GM12878 (cell line): ENCODE results near the gene CEACAM21. TPM values are rescaled to one million over a fixed set of nuclear protein-coding genes. Genes with fewer than 3 reads are reported as not detected.
A peak's percentile ranks its signal among the peaks of the same experiment; 100 is the strongest.

Source experiments
- ATAC-seq: fragments of 200-7000 bp; cut with Tn5 transposase; 3 replicates; pipeline ENCODE4 v1.9.1; 2020; ENCODE audit warnings: mild to moderate bottlenecking, moderate library complexity
- BruUV-seq: library from RNA; stranded (reverse); fragments of 400-500 nt; replicated peaks from 2 replicates; lab custom pipeline; 2021; lab: Mats Ljungman, UMichigan
- CTCF ChIA-PET: fragments of 300-600 bp; sonication (Branson Sonifier 250); formaldehyde crosslinking; extraction: SDS; loops from one replicate; lab custom pipeline; 2021; ENCODE audit warnings: inconsistent platforms; lab: Yijun Ruan, JAX
- POLR2A ChIA-PET: fragments of 350-600 bp; formaldehyde crosslinking; extraction: SDS; loops from one replicate; lab custom pipeline; 2021; ENCODE audit warnings: inconsistent platforms; lab: Charles Lee
- RAD21 ChIA-PET: fragments of 300-600 bp; sonication (Branson Sonifier 250); formaldehyde crosslinking; loops from one replicate; lab custom pipeline; 2023; ENCODE audit warnings: antibody characterized with exemption; ENCODE audit not compliant: unreplicated experiment; lab: Charles Lee
- SMC1A ChIA-PET: fragments of 300-600 bp; sonication (Branson Sonifier 250); formaldehyde crosslinking; loops from one replicate; lab custom pipeline; 2023; ENCODE audit not compliant: unreplicated experiment, uncharacterized antibody; lab: Charles Lee
- DNase-seq: peaks from one replicate; pipeline ENCODE4 v3.0.0-alpha.2; 2011; ENCODE audit warnings: low read depth, low spot score
- FAIRE-seq: peaks from 3 replicates; lab custom pipeline; 2011; peaks lifted over from hg19 to GRCh38; lab: Jason Lieb, UNC
- H2AFZ ChIP-seq: 2 replicates; pipeline ENCODE4 v1.6.0; 2011; ENCODE audit warnings: low read depth, low read length, control low read depth; ENCODE audit not compliant: control insufficient read depth
- H3K27ac ChIP-seq: 2 replicates; pipeline ENCODE4 v1.5.1; 2011; ENCODE audit warnings: control low read depth; ENCODE audit not compliant: control insufficient read depth, insufficient read depth
- H3K27me3 ChIP-seq, 2 experiments: replicated peaks in 1 of 2; 2 replicates each; pipeline versions ENCODE4 v1.6.0 to v1.6.1; 2011; ENCODE audit warnings: low read length in 1 of 2; ENCODE audit not compliant: control insufficient read depth in 2 of 2, insufficient read depth in 2 of 2
- H3K36me3 ChIP-seq, 2 experiments: 2 replicates each; pipeline ENCODE4 v1.5.1; 2011; ENCODE audit warnings: low read length in 1 of 2; ENCODE audit not compliant: control insufficient read depth in 2 of 2, insufficient read depth in 2 of 2
- H3K4me1 ChIP-seq: 2 replicates; pipeline ENCODE4 v1.6.1; 2011; ENCODE audit warnings: mild to moderate bottlenecking, low read length, moderate library complexity, mixed read lengths; ENCODE audit not compliant: control insufficient read depth, insufficient read depth
- H3K4me2 ChIP-seq: 2 replicates; pipeline ENCODE4 v1.6.0; 2011; ENCODE audit warnings: control low read depth; ENCODE audit not compliant: control insufficient read depth, insufficient read depth
- H3K4me3 ChIP-seq: fragments of 200-600 bp; sonication (generic); 2 replicates; pipeline ENCODE4 v1.5.1; 2016
- H3K79me2 ChIP-seq: 2 replicates; pipeline ENCODE4 v1.6.0; 2011; ENCODE audit warnings: low read length; ENCODE audit not compliant: control insufficient read depth, insufficient read depth
- H3K9ac ChIP-seq: 2 replicates; pipeline ENCODE4 v1.8.0; 2011; ENCODE audit warnings: low read length, control low read depth, mixed read lengths; ENCODE audit not compliant: control insufficient read depth, insufficient read depth
- H3K9me3 ChIP-seq: replicated peaks from 3 replicates; pipeline ENCODE4 v1.5.1; 2011; ENCODE audit warnings: mild to moderate bottlenecking, low read length; ENCODE audit not compliant: control insufficient read depth, insufficient read depth
- H4K20me1 ChIP-seq: 2 replicates; pipeline ENCODE4 v1.6.0; 2011; ENCODE audit not compliant: control insufficient read depth, insufficient read depth
- CBX3 ChIP-seq: fragments of 200-600 bp; sonication (generic); IDR thresholded peaks from 2 replicates; pipeline ENCODE4 v1.6.1; 2016; ENCODE audit warnings: low read depth, borderline replicate concordance
- CUX1 ChIP-seq: IDR thresholded peaks from 2 replicates; pipeline ENCODE4 v1.6.1; 2012; ENCODE audit warnings: improper control_type of control experiment, low read depth, low read length; ENCODE audit not compliant: insufficient replicate concordance
- EED ChIP-seq: sonication (generic); IDR thresholded peaks from 2 replicates; pipeline ENCODE4 v1.6.1; 2016; ENCODE audit warnings: antibody characterized with exemption, low read depth
- IKZF2 ChIP-seq, 2 experiments: fragments of 450-650 bp; IDR thresholded peaks; 2 replicates each; pipeline ENCODE4 v1.6.1; 2017; ENCODE audit warnings: mild to moderate bottlenecking in 2 of 2, moderate library complexity in 2 of 2
- MAX ChIP-seq: IDR thresholded peaks from 2 replicates; pipeline ENCODE4 v1.6.1; 2012; ENCODE audit warnings: low read depth, low read length, improper control_type of control experiment
- RUNX3 ChIP-seq: IDR thresholded peaks from 2 replicates; pipeline ENCODE4 v1.6.1; 2012; ENCODE audit warnings: low read length, inconsistent platforms
- SMAD5 ChIP-seq: IDR thresholded peaks from 2 replicates; pipeline ENCODE4 v1.6.1; 2016; ENCODE audit warnings: antibody characterized with exemption, low read depth
- YBX1 ChIP-seq: fragments of 450-650 bp; IDR thresholded peaks from 2 replicates; pipeline ENCODE4 v1.6.1; 2016; ENCODE audit warnings: antibody characterized with exemption
- WGBS: methylation state at CpG from one replicate; pipeline ENCODE4 v1.1.6; 2016; ENCODE audit warnings: low lambda C conversion rate; ENCODE audit not compliant: insufficient replicate concordance, insufficient coverage; ENCODE audit errors: missing lambda C conversion rate; 5-methylcytosine and 5-hydroxymethylcytosine counted together
- in situ Hi-C: fragments of 300-500 bp; cut with MboI; formaldehyde crosslinking; loops from 9 replicates; pipeline ENCODE4 v1.14.3; 2018; ENCODE audit warnings: mixed read lengths
- intact Hi-C: fragments of 100-400 bp; cut with micrococcal nuclease; formaldehyde crosslinking; loops from one replicate; pipeline ENCODE4 v1.14.2; 2022; ENCODE audit not compliant: unreplicated experiment
- polyA plus RNA-seq, 11 experiments: library from polyadenylated mRNA; depleted of rRNA in 4 of 11; unstranded in 6 of 11; stranded (reverse) in 5 of 11; fragments of >200 nt; fragmentation: Nextera tagmentation in 4 of 11; fragmentation: Illumina TruSeq in 1 of 11; extraction: Ambion mirVana in 4 of 11; extraction: Trizol in 1 of 11; gene quantifications; 1 replicate in 1 of 11; 2 replicates in 10 of 11; pipeline versions ENCODE4 v1.2.1 to v1.2.3, GENCODE V29; 2011 to 2016; ENCODE audit warnings: inconsistent platforms in 2 of 11, missing spikeins in 2 of 11, low read depth in 1 of 11
- total RNA-seq, 4 experiments: library from RNA; depleted of rRNA in 3 of 4; stranded (reverse); fragments of >200 nt in 3 of 4; fragmentation: Illumina TruSeq in 1 of 4; extraction: Trizol in 1 of 4; gene quantifications; 2 replicates each; pipeline versions ENCODE4 v1.2.1 to v1.2.3, GENCODE V29; 2013 to 2021

CEACAM21 gene
- total and polyA plus RNA-seq, 10 of the 15 experiments (the other 5 are each of a cell fraction or from before 2014, with no cell fraction given), result 0.87 to 13.6 (median 8.1) TPM

- Histone ChIP-seq H3K36me3 (no peaks in the 10 kb centered on the region), H3K27me3 (no peaks in the 10 kb centered on the region), H3K4me2 (no peak overlapping the region), H2AFZ (no peak overlapping the region), H3K27ac (no peak overlapping the region), H3K4me1 (peaks cover 20% of the 10 kb centered on the region), H3K79me2 (no peaks in the 10 kb centered on the region), H3K9me3 (no peaks in the 10 kb centered on the region; the same call in 2 of the 3 replicates), H3K9ac (no peak overlapping the region), H4K20me1 (no peaks in the 10 kb centered on the region), H3K4me3 (no peak overlapping the region)
- ChIA-PET SMC1A (interaction anchor here (1.2 to 17.5 kb wide), 5 partner anchors 14 to 91 kb away, joined by 4 to 305 read pairs (median 14); no protein-coding TSS in a partner anchor), POLR2A (no interaction called here), RAD21 (interaction anchor here (1.2 to 5.8 kb wide), 4 partner anchors 23 to 91 kb away, joined by 3 to 56 read pairs (median 5); no protein-coding TSS in a partner anchor), CTCF (interaction anchor here (0.6 to 15.8 kb wide), 12 partner anchors 9 to 100 kb away, joined by 3 to 549 read pairs (median 6); partner anchors contain the start of genes CEACAM21 and DMAC2)
- WGBS, result 70% methylated on average over 11 of the region's 11 CpGs
- DNase-seq, result no peak
- TF ChIP-seq EED (no peak), YBX1 (no peak), MAX (no peak), SMAD5 (no peak), IKZF2 (IDR thresholded peaks at IDR 0.05) (0 out of 4 replicates have a peak, but pooled peaks of 1 of the 2 experiments have one; percentile 8), RUNX3 (peak; percentile 42; the same call in 1 of the 2 replicates), CUX1 (no peak), CBX3 (no peak)
- ATAC-seq, result peak; percentile 62
- intact Hi-C loops, result no loop called here
- in situ Hi-C loops, result no loop called here
- FAIRE-seq, result no peak
- no TSS peak for BruUV-seq
These were observed 35.8 kb upstream of the CEACAM21 start for GRCh38 chr19:41540041-41540695.
